T47D (cell line): Measurements from ENCODE around the gene UQCRC1.
A peak's percentile ranks its signal among the peaks of the same experiment; 100 is the strongest.

Experiments used
- DNase-seq, 2 experiments: peaks; one replicate each; pipeline versions ENCODE4 v3.0.0 to v3.0.0-alpha.2; 2011 to 2012; ENCODE audit warnings: low read depth in 1 of 2, low spot score in 1 of 2
- JUND ChIP-seq: IDR thresholded peaks from 2 replicates; pipeline ENCODE4 v1.6.1; 2012; ENCODE audit warnings: low read depth
- in situ Hi-C: cut with HindIII; loops from 2 replicates; pipeline ENCODE4 v1.10.0; 2016; ENCODE audit warnings: low sequenced_read_pairs, low pct_unique_long_range_greater_than_20kb

UQCRC1 gene

GRCh38 chr3:48609088-48610005 lies at the start of gene UQCRC1:
Gene UQCRC1 (minus strand): TSS chr3:48609646. CDS start chr3:48609620, 26 bp downstream.
- no peak for TF ChIP-seq JUND
- in situ Hi-C loops: no loop called here
- DNase-seq: peak; percentile 80 to 92

- TF ChIP-seq JUND: no peak
- no peak for DNase-seq
- in situ Hi-C loops: no loop called here
Measured at GRCh38 chr3:48656841-48657281, 47.4 kb upstream of the UQCRC1 start.

- in situ Hi-C loops: no loop called here
- DNase-seq: no peak
- no peak for TF ChIP-seq JUND
Measured at GRCh38 chr3:48656061-48656840, 46.8 kb upstream of the UQCRC1 start.

GRCh38 chr3:48655606-48656005 lies 46.2 kb upstream of the UQCRC1 start:
- no peak for DNase-seq
- in situ Hi-C loops: no loop called here

GRCh38 chr3:48655063-48655462 lies 45.6 kb upstream of the UQCRC1 start:
- in situ Hi-C loops: no loop called here
- no peak for TF ChIP-seq JUND
- DNase-seq: no peak

More at GRCh38 chr3:48655606-48656005, 46.2 kb upstream of the UQCRC1 start:
- no peak for TF ChIP-seq JUND

GRCh38 chr3:48652923-48653715 lies 43.7 kb upstream of the UQCRC1 start:
- in situ Hi-C loops: no loop called here
- DNase-seq: no peak
- TF ChIP-seq JUND: no peak

GRCh38 chr3:48651771-48652170 lies 42.3 kb upstream of the UQCRC1 start:
- DNase-seq: no peak
- TF ChIP-seq JUND: no peak
- in situ Hi-C loops: no loop called here

- no peak for TF ChIP-seq JUND
- DNase-seq: no peak
- in situ Hi-C loops: no loop called here
Measured at GRCh38 chr3:48650723-48651122, 41.3 kb upstream of the UQCRC1 start.

- no peak for DNase-seq
- in situ Hi-C loops: no loop called here
- TF ChIP-seq JUND: no peak
Measured at GRCh38 chr3:48648188-48648850, 38.9 kb upstream of the UQCRC1 start.

- no peak for TF ChIP-seq JUND
- no peak for DNase-seq
- in situ Hi-C loops: no loop called here
Measured at GRCh38 chr3:48647714-48648113, 38.3 kb upstream of the UQCRC1 start.

GRCh38 chr3:48644898-48645760 lies 35.7 kb upstream of the UQCRC1 start:
- in situ Hi-C loops: no loop called here
- DNase-seq: no peak
- TF ChIP-seq JUND: no peak
